ENCODE results near the gene RBM24. TPM values are rescaled to one million over a fixed set of nuclear protein-coding genes. Genes with fewer than 3 reads are reported as not detected.

The RBM24 gene
- total RNA-seq, 3 donors from 2014 or later (not counting 1 experiment from before 2014, with no cell fraction given) = not detected

- Mint-ChIP-seq H3K36me3 (no peaks in the 10 kb centered on the region), H3K4me1 (no peaks in the 10 kb centered on the region), H3K4me3 (no peak overlapping the region), H3K9me3 (no peaks in the 10 kb centered on the region), H3K27ac (no peak overlapping the region), H3K27me3 (ENCODE audit: low read depth in 2 of 2) (peaks cover 2 to 7% of the 10 kb centered on the region in 2 donors)
- ATAC-seq (no peak), DNase-seq (no peak)
- no peaks in the 10 kb centered on the region for H3K27me3 ChIP-seq (ENCODE audit: control insufficient read depth, insufficient read depth, low read length)
- H3K4me1 ChIP-seq (ENCODE audit: control insufficient read depth, insufficient read depth, low read length) = no peaks in the 10 kb centered on the region
- no peak overlapping the region for H3K27ac ChIP-seq (ENCODE audit: low read length)
- H3K36me3 ChIP-seq (ENCODE audit: control insufficient read depth, insufficient read depth, low read length) = no peaks in the 10 kb centered on the region
- TF ChIP-seq, protein P1, sequence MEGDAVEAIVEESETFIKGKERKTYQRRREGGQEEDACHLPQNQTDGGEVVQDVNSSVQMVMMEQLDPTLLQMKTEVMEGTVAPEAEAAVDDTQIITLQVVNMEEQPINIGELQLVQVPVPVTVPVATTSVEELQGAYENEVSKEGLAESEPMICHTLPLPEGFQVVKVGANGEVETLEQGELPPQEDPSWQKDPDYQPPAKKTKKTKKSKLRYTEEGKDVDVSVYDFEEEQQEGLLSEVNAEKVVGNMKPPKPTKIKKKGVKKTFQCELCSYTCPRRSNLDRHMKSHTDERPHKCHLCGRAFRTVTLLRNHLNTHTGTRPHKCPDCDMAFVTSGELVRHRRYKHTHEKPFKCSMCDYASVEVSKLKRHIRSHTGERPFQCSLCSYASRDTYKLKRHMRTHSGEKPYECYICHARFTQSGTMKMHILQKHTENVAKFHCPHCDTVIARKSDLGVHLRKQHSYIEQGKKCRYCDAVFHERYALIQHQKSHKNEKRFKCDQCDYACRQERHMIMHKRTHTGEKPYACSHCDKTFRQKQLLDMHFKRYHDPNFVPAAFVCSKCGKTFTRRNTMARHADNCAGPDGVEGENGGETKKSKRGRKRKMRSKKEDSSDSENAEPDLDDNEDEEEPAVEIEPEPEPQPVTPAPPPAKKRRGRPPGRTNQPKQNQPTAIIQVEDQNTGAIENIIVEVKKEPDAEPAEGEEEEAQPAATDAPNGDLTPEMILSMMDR (IDR thresholded peaks at IDR 0.05) = no peak
- intact Hi-C loops (cut with micrococcal nuclease) = no loop called here
- H3K9me3 ChIP-seq (ENCODE audit: control insufficient read depth, insufficient read depth, low read length) = no peaks in the 10 kb centered on the region
- H3K4me3 ChIP-seq (ENCODE audit: low read length) = no peak overlapping the region
- no CpG with 5 or more reads among the region's 3 CpGs for whole genome bisulfite sequencing (ENCODE audit: insufficient coverage)
Observed at GRCh38 chr6:17297271-17298080, 16.3 kb downstream of the RBM24 start.

GRCh38 chr6:17298257-17298656, 17.1 kb downstream of the RBM24 start:
- Histone ChIP-seq H3K4me3 (ENCODE audit: low read length) (no peak overlapping the region), H3K36me3 (ENCODE audit: control insufficient read depth, insufficient read depth, low read length) (no peaks in the 10 kb centered on the region), H3K27me3 (ENCODE audit: control insufficient read depth, insufficient read depth, low read length) (no peaks in the 10 kb centered on the region), H3K9me3 (ENCODE audit: control insufficient read depth, insufficient read depth, low read length) (no peaks in the 10 kb centered on the region), H3K4me1 (ENCODE audit: control insufficient read depth, insufficient read depth, low read length) (no peaks in the 10 kb centered on the region), H3K27ac (ENCODE audit: low read length) (no peak overlapping the region)
- Mint-ChIP-seq H3K4me3 (no peak overlapping the region), H3K9me3 (no peaks in the 10 kb centered on the region), H3K36me3 (no peaks in the 10 kb centered on the region), H3K4me1 (no peaks in the 10 kb centered on the region), H3K27me3 (ENCODE audit: low read depth in 2 of 2) (peaks cover 5 to 7% of the 10 kb centered on the region in 2 donors), H3K27ac (no peak overlapping the region)
- intact Hi-C loops (cut with micrococcal nuclease) = no loop called here
- no peak for DNase-seq
- TF ChIP-seq, protein P1 (IDR thresholded peaks at IDR 0.05) = no peak
- ATAC-seq = no peak
- WGBS (ENCODE audit: insufficient coverage) = 74% methylated on average over 1 of the region's 1 CpG

DNA sequence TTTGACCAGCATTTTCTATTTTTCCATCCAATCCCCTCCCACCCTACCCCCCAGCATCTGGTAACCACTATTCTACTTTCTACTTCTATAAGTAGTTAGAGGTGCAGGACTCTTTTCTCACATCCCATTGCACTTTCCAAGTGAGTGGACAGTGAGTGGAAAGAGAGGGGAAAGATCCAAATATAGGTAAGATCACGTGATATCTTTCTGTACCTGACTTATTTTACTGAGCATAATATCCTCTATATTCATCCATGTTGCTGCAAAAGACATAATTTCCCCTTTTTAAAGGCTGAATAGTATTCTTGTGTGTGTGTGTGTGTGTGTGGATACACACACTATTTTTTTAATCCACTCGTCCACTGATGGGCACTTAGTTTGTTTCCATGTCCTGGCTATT, 18.1 kb downstream of the RBM24 start:
- TF ChIP-seq, protein P1 (IDR thresholded peaks at IDR 0.05) = no peak
- H3K27ac Mint-ChIP-seq = no peak overlapping the region
- H3K4me3 Mint-ChIP-seq = no peak overlapping the region
- no peaks in the 10 kb centered on the region for H3K9me3 ChIP-seq (ENCODE audit: control insufficient read depth, insufficient read depth, low read length)
- H3K9me3 Mint-ChIP-seq = no peaks in the 10 kb centered on the region
- peaks cover 0 to 5% of the 10 kb centered on the region in 2 donors for H3K27me3 Mint-ChIP-seq (ENCODE audit: low read depth in 2 of 2)
- no peak overlapping the region for H3K27ac ChIP-seq (ENCODE audit: low read length)
- no peaks in the 10 kb centered on the region for H3K4me1 Mint-ChIP-seq
- intact Hi-C loops (cut with micrococcal nuclease) = no loop called here
- 100% methylated on average over 1 of the region's 2 CpGs for WGBS (ENCODE audit: insufficient coverage)
- H3K27me3 ChIP-seq (ENCODE audit: control insufficient read depth, insufficient read depth, low read length) = no peaks in the 10 kb centered on the region
- H3K4me3 ChIP-seq (ENCODE audit: low read length) = no peak overlapping the region
- H3K4me1 ChIP-seq (ENCODE audit: control insufficient read depth, insufficient read depth, low read length) = no peaks in the 10 kb centered on the region
- ATAC-seq = no peak
- no peaks in the 10 kb centered on the region for H3K36me3 Mint-ChIP-seq
- no peaks in the 10 kb centered on the region for H3K36me3 ChIP-seq (ENCODE audit: control insufficient read depth, insufficient read depth, low read length)
- DNase-seq = no peak

GRCh38 chr6:17299750-17300149, 18.6 kb downstream of the RBM24 start:
- Histone ChIP-seq H3K9me3 (ENCODE audit: control insufficient read depth, insufficient read depth, low read length) (no peaks in the 10 kb centered on the region), H3K36me3 (ENCODE audit: control insufficient read depth, insufficient read depth, low read length) (no peaks in the 10 kb centered on the region), H3K4me3 (ENCODE audit: low read length) (no peak overlapping the region), H3K27me3 (ENCODE audit: control insufficient read depth, insufficient read depth, low read length) (no peaks in the 10 kb centered on the region), H3K27ac (ENCODE audit: low read length) (no peak overlapping the region), H3K4me1 (ENCODE audit: control insufficient read depth, insufficient read depth, low read length) (no peaks in the 10 kb centered on the region)
- intact Hi-C loops (cut with micrococcal nuclease) = no loop called here
- ATAC-seq (no peak), DNase-seq (no peak)
- H3K27me3 Mint-ChIP-seq (ENCODE audit: low read depth in 2 of 2) = peaks cover 0 to 5% of the 10 kb centered on the region in 2 donors
- H3K36me3 Mint-ChIP-seq = no peaks in the 10 kb centered on the region
- H3K9me3 Mint-ChIP-seq = no peaks in the 10 kb centered on the region
- no peaks in the 10 kb centered on the region for H3K4me1 Mint-ChIP-seq
- H3K27ac Mint-ChIP-seq = no peak overlapping the region
- no peak overlapping the region for H3K4me3 Mint-ChIP-seq
- WGBS (ENCODE audit: insufficient coverage) = 60% methylated on average over 1 of the region's 1 CpG
- TF ChIP-seq, protein P1 (IDR thresholded peaks at IDR 0.05) = no peak
